ENCODE data around the gene MARVELD2. TPM values are rescaled to one million over a fixed set of nuclear protein-coding genes. Genes with fewer than 3 reads are reported as not detected.
"Not testable (repeated sequence)": the region's sequence is repeated elsewhere in the genome, so short reads cannot be mapped to it uniquely, and the experiment has no call there.

Gene MARVELD2
- total RNA-seq, 1 donor from 2014 or later: 10.1 TPM

DNA sequence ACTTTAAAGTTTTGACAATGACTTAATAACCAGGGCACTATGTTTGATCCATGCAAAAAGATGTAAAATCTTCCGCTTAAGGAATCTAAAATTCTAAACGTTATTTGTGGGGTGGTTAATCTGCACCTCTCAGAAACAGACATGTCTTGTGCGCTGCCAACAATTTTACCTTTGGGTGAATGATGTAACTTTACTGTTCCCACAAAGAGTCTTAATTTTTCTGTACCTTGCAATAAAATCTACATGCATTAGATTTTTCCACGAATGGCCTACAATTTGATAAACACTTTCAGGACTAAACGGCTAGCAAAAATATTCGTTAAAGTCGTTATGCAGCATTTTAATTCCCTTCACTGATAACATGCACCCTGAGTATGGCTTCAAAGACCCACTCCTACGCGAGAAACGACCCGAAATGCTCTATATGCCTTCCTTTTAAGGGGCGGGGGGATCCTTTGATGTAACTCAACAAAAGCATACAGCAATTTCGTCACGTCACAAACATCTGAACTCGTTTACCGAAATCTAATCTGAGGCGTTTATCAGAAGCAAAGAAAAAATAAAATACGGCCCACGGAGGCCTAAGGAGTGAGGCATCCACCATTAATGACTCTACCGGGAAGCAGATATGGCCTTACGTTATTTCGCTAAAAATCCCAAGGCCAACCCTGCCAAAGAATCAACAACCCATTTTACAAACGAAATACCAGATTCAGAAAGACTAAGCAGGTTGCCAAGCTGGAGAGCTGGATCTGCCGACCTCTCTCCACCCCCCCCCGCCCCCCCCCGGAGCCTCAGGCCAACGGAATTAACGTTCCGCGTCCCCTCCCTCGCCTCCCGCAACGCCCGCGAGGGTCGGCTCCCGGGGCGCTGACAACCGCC lies 46.2 kb upstream of the MARVELD2 start:
- peak overlapping the region; percentile 92 for H2AFZ ChIP-seq (ENCODE audit: low read depth, low read length)
- Mint-ChIP-seq H3K27me3 (ENCODE audit: low read depth, unreplicated experiment) (no peaks in the 10 kb centered on the region), H3K27ac (ENCODE audit: unreplicated experiment) (peak overlapping the region; percentile 98), H3K4me3 (ENCODE audit: unreplicated experiment) (peak overlapping the region; percentile 99), H3K9me3 (ENCODE audit: unreplicated experiment) (no peaks in the 10 kb centered on the region), H3K36me3 (ENCODE audit: low read depth, unreplicated experiment) (peaks cover 4% of the 10 kb centered on the region), H3K4me1 (ENCODE audit: low read depth, unreplicated experiment) (peaks cover 11% of the 10 kb centered on the region)
- DNase-seq (ENCODE audit: low read depth): peak; percentile 54
- no peaks in the 10 kb centered on the region for H3K27me3 ChIP-seq (ENCODE audit: insufficient read depth, low read length)
- H3K4me2 ChIP-seq (ENCODE audit: low read length): peak overlapping the region; percentile 97
- H3K79me2 ChIP-seq (ENCODE audit: insufficient read depth, low read length): peaks cover 87% of the 10 kb centered on the region
- no peak for FAIRE-seq
- H3K4me1 ChIP-seq (ENCODE audit: insufficient read depth, low read length): peaks cover 14% of the 10 kb centered on the region
- peak overlapping the region; percentile 98 for H3K4me3 ChIP-seq (ENCODE audit: insufficient read depth, low read depth, low read length)
- H3K9me3 ChIP-seq (ENCODE audit: insufficient read depth, low read depth, low read length): no peaks in the 10 kb centered on the region
- H4K20me1 ChIP-seq (ENCODE audit: insufficient read depth, low read length): peaks cover 32% of the 10 kb centered on the region
- H3K9ac ChIP-seq (ENCODE audit: low read length): peak overlapping the region; percentile 96
- peaks cover 13% of the 10 kb centered on the region for H3K36me3 ChIP-seq (ENCODE audit: insufficient read depth, low read length)
- TF ChIP-seq, protein P1, sequence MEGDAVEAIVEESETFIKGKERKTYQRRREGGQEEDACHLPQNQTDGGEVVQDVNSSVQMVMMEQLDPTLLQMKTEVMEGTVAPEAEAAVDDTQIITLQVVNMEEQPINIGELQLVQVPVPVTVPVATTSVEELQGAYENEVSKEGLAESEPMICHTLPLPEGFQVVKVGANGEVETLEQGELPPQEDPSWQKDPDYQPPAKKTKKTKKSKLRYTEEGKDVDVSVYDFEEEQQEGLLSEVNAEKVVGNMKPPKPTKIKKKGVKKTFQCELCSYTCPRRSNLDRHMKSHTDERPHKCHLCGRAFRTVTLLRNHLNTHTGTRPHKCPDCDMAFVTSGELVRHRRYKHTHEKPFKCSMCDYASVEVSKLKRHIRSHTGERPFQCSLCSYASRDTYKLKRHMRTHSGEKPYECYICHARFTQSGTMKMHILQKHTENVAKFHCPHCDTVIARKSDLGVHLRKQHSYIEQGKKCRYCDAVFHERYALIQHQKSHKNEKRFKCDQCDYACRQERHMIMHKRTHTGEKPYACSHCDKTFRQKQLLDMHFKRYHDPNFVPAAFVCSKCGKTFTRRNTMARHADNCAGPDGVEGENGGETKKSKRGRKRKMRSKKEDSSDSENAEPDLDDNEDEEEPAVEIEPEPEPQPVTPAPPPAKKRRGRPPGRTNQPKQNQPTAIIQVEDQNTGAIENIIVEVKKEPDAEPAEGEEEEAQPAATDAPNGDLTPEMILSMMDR (IDR thresholded peaks at IDR 0.05; ENCODE audit: insufficient read depth, low read depth, low read length): no peak
- TF ChIP-seq EZH2 (IDR thresholded peaks at IDR 0.05; ENCODE audit: insufficient read depth, low read length): no peak
- peak overlapping the region; percentile 100 for H3K27ac ChIP-seq (ENCODE audit: low read depth, low read length)

DNA sequence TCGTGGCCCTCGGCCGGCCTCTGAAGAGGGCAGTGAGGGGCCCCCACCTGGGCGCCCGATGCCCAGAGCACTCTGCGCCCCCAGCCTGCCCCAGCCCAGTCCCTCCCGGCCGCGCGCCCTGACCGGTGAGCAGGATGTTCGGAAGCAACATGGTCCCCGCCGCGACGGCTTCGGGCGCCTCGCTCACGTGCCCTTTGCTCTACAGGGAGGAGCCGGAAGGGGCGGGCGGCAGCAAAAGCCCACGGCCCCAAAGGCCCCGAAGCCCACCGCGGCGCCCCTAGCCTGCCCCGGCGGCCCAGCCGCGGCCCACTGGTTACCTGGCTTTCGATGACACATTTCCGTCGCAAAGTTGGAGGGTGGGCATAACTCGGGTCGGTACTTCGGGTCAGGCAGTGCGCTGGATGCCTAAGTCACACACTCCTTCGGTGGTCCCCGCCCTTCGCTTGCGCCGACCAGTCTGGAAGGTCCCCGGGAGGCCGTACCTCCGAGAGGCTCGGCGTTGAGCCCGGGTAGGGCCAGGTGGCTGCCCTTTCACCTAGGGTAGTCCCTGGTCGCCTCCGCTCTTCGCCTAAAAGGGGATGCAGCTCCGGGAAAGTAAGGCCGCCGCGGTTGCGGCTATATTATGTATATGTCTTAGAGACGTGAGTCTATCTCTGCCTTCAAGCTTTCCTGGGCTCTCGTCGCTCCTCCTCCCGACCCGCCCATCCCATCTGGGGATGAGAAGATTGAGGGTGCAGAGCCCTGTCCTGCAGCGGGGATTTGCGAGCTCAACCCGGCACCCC lies 45.4 kb upstream of the MARVELD2 start, which contains the start of the genes AK6, RAD17 and TAF9:
Gene AK6 (minus strand): TSS at position 181 of the 782 bp plus-strand sequence. CDS start 30 bp downstream, at position 151.
Gene RAD17 (plus strand): TSS at position 479 of the 782 bp plus-strand sequence. CDS start 2,391 bp downstream, outside the sequence.
Gene TAF9 (minus strand): TSS at position 181 of the 782 bp plus-strand sequence. CDS start 3,783 bp downstream, outside the sequence.
- peaks cover 28% of the 10 kb centered on the region for H4K20me1 ChIP-seq (ENCODE audit: insufficient read depth, low read length)
- peak within 1 kb of the TSS; percentile 96 for H3K9ac ChIP-seq (ENCODE audit: low read length)
- no peak for FAIRE-seq
- H3K36me3 Mint-ChIP-seq (ENCODE audit: low read depth, unreplicated experiment): peaks cover 4% of the 10 kb centered on the region
- H3K79me2 ChIP-seq (ENCODE audit: insufficient read depth, low read length): peaks cover 78% of the 10 kb centered on the region
- H3K36me3 ChIP-seq (ENCODE audit: insufficient read depth, low read length): peaks cover 9% of the 10 kb centered on the region
- H3K27ac ChIP-seq (ENCODE audit: low read depth, low read length): peak within 1 kb of the TSS; percentile 100
- no peaks in the 10 kb centered on the region for H3K9me3 ChIP-seq (ENCODE audit: insufficient read depth, low read depth, low read length)
- H3K4me1 ChIP-seq (ENCODE audit: insufficient read depth, low read length): peaks cover 14% of the 10 kb centered on the region
- peak within 1 kb of the TSS; percentile 97 for H3K4me2 ChIP-seq (ENCODE audit: low read length)
- TF ChIP-seq, protein P1 (IDR thresholded peaks at IDR 0.05; ENCODE audit: insufficient read depth, low read depth, low read length): no peak
- TF ChIP-seq EZH2 (IDR thresholded peaks at IDR 0.05; ENCODE audit: insufficient read depth, low read length): no peak
- H3K27ac Mint-ChIP-seq (ENCODE audit: unreplicated experiment): peak within 1 kb of the TSS; percentile 98
- peaks cover 11% of the 10 kb centered on the region for H3K4me1 Mint-ChIP-seq (ENCODE audit: low read depth, unreplicated experiment)
- peak; percentile 82 for DNase-seq (ENCODE audit: low read depth)
- H3K4me3 Mint-ChIP-seq (ENCODE audit: unreplicated experiment): peak within 1 kb of the TSS; percentile 99
- no peaks in the 10 kb centered on the region for H3K27me3 ChIP-seq (ENCODE audit: insufficient read depth, low read length)
- peak within 1 kb of the TSS; percentile 92 for H2AFZ ChIP-seq (ENCODE audit: low read depth, low read length)
- H3K4me3 ChIP-seq (ENCODE audit: insufficient read depth, low read depth, low read length): peak within 1 kb of the TSS; percentile 98
- H3K27me3 Mint-ChIP-seq (ENCODE audit: low read depth, unreplicated experiment): no peaks in the 10 kb centered on the region
- no peaks in the 10 kb centered on the region for H3K9me3 Mint-ChIP-seq (ENCODE audit: unreplicated experiment)

DNA sequence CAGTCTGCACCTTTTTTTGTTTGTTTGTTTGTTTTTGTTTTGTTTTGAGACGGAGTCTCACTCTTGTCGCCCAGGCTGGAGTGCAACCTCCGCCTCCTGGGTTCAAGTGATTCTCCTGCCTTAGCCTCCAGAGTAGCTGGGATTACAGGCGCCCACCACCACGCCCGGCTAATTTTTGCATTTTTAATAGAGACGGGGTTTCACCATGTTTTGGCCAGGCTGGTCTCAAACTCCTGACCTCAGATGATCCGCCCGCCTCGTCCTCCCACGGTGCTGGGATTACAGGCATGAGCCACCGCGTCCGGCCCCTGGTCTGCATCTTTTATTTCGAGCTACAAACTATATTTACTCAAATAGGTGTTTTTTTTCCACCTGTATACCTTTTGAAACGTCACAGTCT lies 44.6 kb upstream of the MARVELD2 start:
- H2AFZ ChIP-seq (ENCODE audit: low read depth, low read length): peak overlapping the region; percentile 92
- H3K27ac ChIP-seq (ENCODE audit: low read depth, low read length): peak overlapping the region; percentile 100

More for the DNA sequence above, 44.6 kb upstream of the MARVELD2 start:
- H3K9ac ChIP-seq (ENCODE audit: low read length): peak overlapping the region; percentile 96
- H3K36me3 ChIP-seq (ENCODE audit: insufficient read depth, low read length); H3K27me3 Mint-ChIP-seq (ENCODE audit: low read depth, unreplicated experiment); H3K9me3 Mint-ChIP-seq (ENCODE audit: unreplicated experiment); FAIRE-seq; DNase-seq (ENCODE audit: low read depth); H3K27me3 ChIP-seq (ENCODE audit: insufficient read depth, low read length); H3K36me3 Mint-ChIP-seq (ENCODE audit: low read depth, unreplicated experiment); H3K9me3 ChIP-seq (ENCODE audit: insufficient read depth, low read depth, low read length): not testable (repeated sequence)
- H4K20me1 ChIP-seq (ENCODE audit: insufficient read depth, low read length): peaks cover 20% of the 10 kb centered on the region
- peak overlapping the region; percentile 98 for H3K4me3 ChIP-seq (ENCODE audit: insufficient read depth, low read depth, low read length)
- peak overlapping the region; percentile 97 for H3K4me2 ChIP-seq (ENCODE audit: low read length)
- H3K79me2 ChIP-seq (ENCODE audit: insufficient read depth, low read length): peaks cover 70% of the 10 kb centered on the region
- Mint-ChIP-seq H3K4me1 (ENCODE audit: low read depth, unreplicated experiment) (peaks cover 11% of the 10 kb centered on the region), H3K4me3 (ENCODE audit: unreplicated experiment) (peak overlapping the region; percentile 94), H3K27ac (ENCODE audit: unreplicated experiment) (peak overlapping the region; percentile 87)
- peaks cover 14% of the 10 kb centered on the region for H3K4me1 ChIP-seq (ENCODE audit: insufficient read depth, low read length)

All from astrocyte (in vitro differentiated cells and primary cell).